ENCODE results near the gene DAPK1. TPM values are rescaled to one million over a fixed set of nuclear protein-coding genes. Genes with fewer than 3 reads are reported as not detected.

DAPK1 gene
- total RNA-seq, 1 experiment from 2014 or later = 19.7 TPM

- H3K36me3 Mint-ChIP-seq (ENCODE audit: insufficient read depth, unreplicated experiment) = no peaks in the 10 kb centered on the region
- BruUV-seq (replicated peaks) = no TSS peak
- intact Hi-C loops (cut with micrococcal nuclease) = no loop called here
- H3K9me3 Mint-ChIP-seq (ENCODE audit: unreplicated experiment) = no peaks in the 10 kb centered on the region
- no peak for DNase-seq (ENCODE audit: unreplicated experiment)
- no peak overlapping the region for H3K4me3 Mint-ChIP-seq (ENCODE audit: unreplicated experiment)
- TF ChIP-seq, protein P1, sequence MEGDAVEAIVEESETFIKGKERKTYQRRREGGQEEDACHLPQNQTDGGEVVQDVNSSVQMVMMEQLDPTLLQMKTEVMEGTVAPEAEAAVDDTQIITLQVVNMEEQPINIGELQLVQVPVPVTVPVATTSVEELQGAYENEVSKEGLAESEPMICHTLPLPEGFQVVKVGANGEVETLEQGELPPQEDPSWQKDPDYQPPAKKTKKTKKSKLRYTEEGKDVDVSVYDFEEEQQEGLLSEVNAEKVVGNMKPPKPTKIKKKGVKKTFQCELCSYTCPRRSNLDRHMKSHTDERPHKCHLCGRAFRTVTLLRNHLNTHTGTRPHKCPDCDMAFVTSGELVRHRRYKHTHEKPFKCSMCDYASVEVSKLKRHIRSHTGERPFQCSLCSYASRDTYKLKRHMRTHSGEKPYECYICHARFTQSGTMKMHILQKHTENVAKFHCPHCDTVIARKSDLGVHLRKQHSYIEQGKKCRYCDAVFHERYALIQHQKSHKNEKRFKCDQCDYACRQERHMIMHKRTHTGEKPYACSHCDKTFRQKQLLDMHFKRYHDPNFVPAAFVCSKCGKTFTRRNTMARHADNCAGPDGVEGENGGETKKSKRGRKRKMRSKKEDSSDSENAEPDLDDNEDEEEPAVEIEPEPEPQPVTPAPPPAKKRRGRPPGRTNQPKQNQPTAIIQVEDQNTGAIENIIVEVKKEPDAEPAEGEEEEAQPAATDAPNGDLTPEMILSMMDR (IDR thresholded peaks at IDR 0.05; ENCODE audit: unreplicated experiment) = no peak
- H3K4me1 Mint-ChIP-seq (ENCODE audit: insufficient read depth, unreplicated experiment) = no peaks in the 10 kb centered on the region
- no peaks in the 10 kb centered on the region for H3K27me3 Mint-ChIP-seq (ENCODE audit: insufficient read depth, unreplicated experiment)
- ChIA-PET POLR2A (no interaction called here), CTCF (interaction anchor here (0.6 kb wide), 1 partner anchor 12 kb away, joined by 3 read pairs; no protein-coding TSS in a partner anchor)
- H3K27ac Mint-ChIP-seq (ENCODE audit: low read depth, unreplicated experiment) = no peak overlapping the region
These were observed 75.1 kb downstream of the DAPK1 start for GRCh38 chr9:87572719-87573118.

- ChIA-PET POLR2A (no interaction called here), CTCF (interaction anchor here (0.5 kb wide), 1 partner anchor 35 kb away, joined by 3 read pairs; no protein-coding TSS in a partner anchor)
- Mint-ChIP-seq H3K9me3 (ENCODE audit: unreplicated experiment) (no peaks in the 10 kb centered on the region), H3K4me1 (ENCODE audit: insufficient read depth, unreplicated experiment) (no peaks in the 10 kb centered on the region), H3K27me3 (ENCODE audit: insufficient read depth, unreplicated experiment) (no peaks in the 10 kb centered on the region), H3K36me3 (ENCODE audit: insufficient read depth, unreplicated experiment) (no peaks in the 10 kb centered on the region), H3K27ac (ENCODE audit: low read depth, unreplicated experiment) (no peak overlapping the region), H3K4me3 (ENCODE audit: unreplicated experiment) (no peak overlapping the region)
- intact Hi-C loops (cut with micrococcal nuclease) = no loop called here
- BruUV-seq (replicated peaks) = no TSS peak
- TF ChIP-seq, protein P1 (IDR thresholded peaks at IDR 0.05; ENCODE audit: unreplicated experiment) = no peak
- DNase-seq (ENCODE audit: unreplicated experiment) = no peak
These were observed 76.2 kb downstream of the DAPK1 start for GRCh38 chr9:87573841-87574342.

DNA sequence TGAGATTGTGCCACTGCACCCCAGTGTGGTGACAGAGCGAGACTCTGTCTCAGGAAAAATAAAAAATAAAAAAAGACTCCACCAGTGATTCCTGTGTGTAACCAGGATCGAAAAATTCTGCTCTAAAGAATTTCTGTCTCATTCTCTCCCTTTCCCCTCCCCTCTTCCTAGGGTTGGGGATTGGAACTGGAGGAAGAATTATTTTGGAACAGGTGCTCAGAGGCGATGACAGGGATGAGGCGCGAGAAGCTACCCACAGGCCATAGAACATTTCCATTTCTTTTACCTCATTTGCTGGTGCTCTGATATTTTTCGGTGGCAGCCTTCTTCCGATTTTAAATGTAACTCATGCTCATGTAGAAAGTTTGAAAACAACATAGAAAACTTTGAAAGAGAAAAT is 80.1 kb downstream of the DAPK1 start:
- Mint-ChIP-seq H3K4me3 (ENCODE audit: unreplicated experiment) (no peak overlapping the region), H3K36me3 (ENCODE audit: insufficient read depth, unreplicated experiment) (no peaks in the 10 kb centered on the region), H3K27ac (ENCODE audit: low read depth, unreplicated experiment) (no peak overlapping the region), H3K27me3 (ENCODE audit: insufficient read depth, unreplicated experiment) (no peaks in the 10 kb centered on the region), H3K9me3 (ENCODE audit: unreplicated experiment) (no peaks in the 10 kb centered on the region), H3K4me1 (ENCODE audit: insufficient read depth, unreplicated experiment) (no peaks in the 10 kb centered on the region)
- CTCF ChIA-PET = interaction anchor here (0.7 to 1.1 kb wide), 3 partner anchors 20 to 692 kb away, joined by 3 to 5 read pairs (median 3); no protein-coding TSS in a partner anchor
- intact Hi-C loops (cut with micrococcal nuclease) = no loop called here
- TF ChIP-seq, protein P1 (IDR thresholded peaks at IDR 0.05; ENCODE audit: unreplicated experiment) = no peak
- POLR2A ChIA-PET = no interaction called here
- no peak for DNase-seq (ENCODE audit: unreplicated experiment)
- no TSS peak for BruUV-seq (replicated peaks)

DNA sequence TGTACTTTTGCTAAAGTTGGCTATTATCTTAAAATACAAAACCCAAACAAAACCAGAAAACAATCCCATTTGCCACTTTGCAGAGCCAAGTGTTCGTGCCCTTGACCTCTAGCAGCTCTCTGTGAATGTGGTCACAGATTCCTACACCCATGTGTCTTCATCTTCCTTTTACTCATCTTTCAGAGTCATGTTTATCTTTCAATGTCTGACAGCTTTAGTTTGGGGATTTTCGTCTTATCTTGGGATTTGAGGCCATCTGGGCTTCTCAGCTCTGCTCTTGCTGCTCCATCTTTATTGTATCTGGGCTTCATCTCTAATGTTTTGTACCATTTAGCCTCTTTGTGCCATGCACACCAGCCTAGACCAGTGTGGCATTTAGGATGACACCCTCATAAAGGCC is 81.0 kb downstream of the DAPK1 start:
- intact Hi-C loops (cut with micrococcal nuclease) = no loop called here
- BruUV-seq (replicated peaks) = no TSS peak

More for the DNA sequence above, 81.0 kb downstream of the DAPK1 start:
- no peak overlapping the region for H3K27ac Mint-ChIP-seq (ENCODE audit: low read depth, unreplicated experiment)
- no peaks in the 10 kb centered on the region for H3K27me3 Mint-ChIP-seq (ENCODE audit: insufficient read depth, unreplicated experiment)
- H3K9me3 Mint-ChIP-seq (ENCODE audit: unreplicated experiment) = no peaks in the 10 kb centered on the region
- H3K4me3 Mint-ChIP-seq (ENCODE audit: unreplicated experiment) = no peak overlapping the region
- ChIA-PET CTCF (interaction anchor here (0.7 to 1.1 kb wide), 4 partner anchors 9 to 693 kb away, joined by 3 to 5 read pairs (median 3); no protein-coding TSS in a partner anchor), POLR2A (no interaction called here)
- DNase-seq (ENCODE audit: unreplicated experiment) = no peak
- TF ChIP-seq, protein P1 (IDR thresholded peaks at IDR 0.05; ENCODE audit: unreplicated experiment) = no peak
- H3K4me1 Mint-ChIP-seq (ENCODE audit: insufficient read depth, unreplicated experiment) = no peaks in the 10 kb centered on the region
- no peaks in the 10 kb centered on the region for H3K36me3 Mint-ChIP-seq (ENCODE audit: insufficient read depth, unreplicated experiment)

Measured in MCF 10A (cell line).